Esophagus muscularis mucosa (tissue), 4 donors: ENCODE measurements around the gene YKT6.

Experiments used
- CTCF ChIP-seq, 3 experiments: fragments of 200-600 bp in 2 of 3; fragments of 450-650 bp in 1 of 3; sonication (generic) in 2 of 3; IDR thresholded peaks; one replicate each; pipeline ENCODE4 v1.5.1; 2017 to 2019; ENCODE audit warnings: antibody characterized with exemption in 3 of 3, mild to moderate bottlenecking in 2 of 3, moderate library complexity in 1 of 3
- EP300 ChIP-seq: sonication (generic); formaldehyde crosslinking; IDR thresholded peaks from one replicate; pipeline ENCODE4 v1.6.1; 2017; ENCODE audit warnings: antibody characterized with exemption
- POLR2AphosphoS5 ChIP-seq, 2 donors: sonication (generic); formaldehyde crosslinking; IDR thresholded peaks; one replicate each; pipeline ENCODE4 v1.6.1; 2017; ENCODE audit warnings: antibody characterized with exemption in 2 of 2

DNA sequence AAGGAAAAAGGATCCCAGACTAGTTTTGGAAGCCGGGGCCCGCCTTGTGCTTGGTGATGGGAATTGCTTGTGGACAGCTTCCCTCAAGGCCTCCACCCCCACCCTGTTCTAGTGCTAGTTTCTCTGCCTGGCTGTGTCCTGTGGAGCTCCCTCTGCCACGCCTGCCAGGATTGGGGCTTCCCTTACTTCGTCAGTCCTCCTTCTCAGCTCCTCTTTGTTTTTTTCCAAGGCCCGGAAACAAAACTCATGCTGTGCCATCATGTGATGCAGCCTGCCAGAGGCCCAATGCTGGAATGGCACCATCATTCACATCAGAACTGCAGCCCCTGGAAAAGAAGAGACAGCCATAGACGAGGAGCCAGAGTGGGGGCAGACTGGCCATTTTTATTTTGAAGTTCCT is 11.2 kb downstream of the YKT6 start:
- TF ChIP-seq CTCF (IDR thresholded peaks at IDR 0.05) (no peak), POLR2AphosphoS5 (IDR thresholded peaks at IDR 0.05) (no peak), EP300 (no peak)
